ENCODE results near the gene XK. TPM values are rescaled to one million over a fixed set of nuclear protein-coding genes. Genes with fewer than 3 reads are reported as not detected.

The XK gene
- total RNA-seq, 4 donors from 2014 or later, result 8.3 to 32.4 (median 27.3) TPM

DNA sequence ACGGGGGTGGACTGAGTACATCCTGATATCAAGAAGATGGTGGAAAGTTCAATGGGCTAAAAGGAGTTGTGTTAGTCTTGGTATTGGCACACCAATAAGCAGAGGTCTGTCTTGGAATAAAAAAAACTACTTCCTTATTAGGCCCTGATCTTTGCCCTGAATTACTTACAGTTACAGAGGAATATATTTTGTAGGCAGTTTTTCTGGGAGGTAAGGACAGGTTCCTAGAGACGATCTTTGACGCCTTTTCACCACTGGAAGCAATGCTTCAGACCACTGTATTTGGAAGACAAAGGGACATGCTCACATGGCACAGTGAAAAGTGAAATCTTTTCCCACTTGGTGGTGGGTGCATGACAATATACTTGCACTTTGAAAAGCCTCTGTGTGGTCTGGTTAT is 618 bp upstream of the XK start:
- no peak for TF ChIP-seq POLR2A (IDR thresholded peaks at IDR 0.05)
- TF ChIP-seq, protein P1, sequence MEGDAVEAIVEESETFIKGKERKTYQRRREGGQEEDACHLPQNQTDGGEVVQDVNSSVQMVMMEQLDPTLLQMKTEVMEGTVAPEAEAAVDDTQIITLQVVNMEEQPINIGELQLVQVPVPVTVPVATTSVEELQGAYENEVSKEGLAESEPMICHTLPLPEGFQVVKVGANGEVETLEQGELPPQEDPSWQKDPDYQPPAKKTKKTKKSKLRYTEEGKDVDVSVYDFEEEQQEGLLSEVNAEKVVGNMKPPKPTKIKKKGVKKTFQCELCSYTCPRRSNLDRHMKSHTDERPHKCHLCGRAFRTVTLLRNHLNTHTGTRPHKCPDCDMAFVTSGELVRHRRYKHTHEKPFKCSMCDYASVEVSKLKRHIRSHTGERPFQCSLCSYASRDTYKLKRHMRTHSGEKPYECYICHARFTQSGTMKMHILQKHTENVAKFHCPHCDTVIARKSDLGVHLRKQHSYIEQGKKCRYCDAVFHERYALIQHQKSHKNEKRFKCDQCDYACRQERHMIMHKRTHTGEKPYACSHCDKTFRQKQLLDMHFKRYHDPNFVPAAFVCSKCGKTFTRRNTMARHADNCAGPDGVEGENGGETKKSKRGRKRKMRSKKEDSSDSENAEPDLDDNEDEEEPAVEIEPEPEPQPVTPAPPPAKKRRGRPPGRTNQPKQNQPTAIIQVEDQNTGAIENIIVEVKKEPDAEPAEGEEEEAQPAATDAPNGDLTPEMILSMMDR (IDR thresholded peaks at IDR 0.05), result no peak
- Histone ChIP-seq H3K9me3 (no peaks in the 10 kb centered on the region), H3K4me3 (peak overlapping the region in 2 of 4 donors; percentile 59 to 64), H3K27ac (peak overlapping the region; percentile 62 to 94 (median 82)), H3K36me3 (no peaks in the 10 kb centered on the region), H3K27me3 (no peaks in the 10 kb centered on the region), H3K4me1 (no peaks in the 10 kb centered on the region)
- DNase-seq, result no peak

DNA sequence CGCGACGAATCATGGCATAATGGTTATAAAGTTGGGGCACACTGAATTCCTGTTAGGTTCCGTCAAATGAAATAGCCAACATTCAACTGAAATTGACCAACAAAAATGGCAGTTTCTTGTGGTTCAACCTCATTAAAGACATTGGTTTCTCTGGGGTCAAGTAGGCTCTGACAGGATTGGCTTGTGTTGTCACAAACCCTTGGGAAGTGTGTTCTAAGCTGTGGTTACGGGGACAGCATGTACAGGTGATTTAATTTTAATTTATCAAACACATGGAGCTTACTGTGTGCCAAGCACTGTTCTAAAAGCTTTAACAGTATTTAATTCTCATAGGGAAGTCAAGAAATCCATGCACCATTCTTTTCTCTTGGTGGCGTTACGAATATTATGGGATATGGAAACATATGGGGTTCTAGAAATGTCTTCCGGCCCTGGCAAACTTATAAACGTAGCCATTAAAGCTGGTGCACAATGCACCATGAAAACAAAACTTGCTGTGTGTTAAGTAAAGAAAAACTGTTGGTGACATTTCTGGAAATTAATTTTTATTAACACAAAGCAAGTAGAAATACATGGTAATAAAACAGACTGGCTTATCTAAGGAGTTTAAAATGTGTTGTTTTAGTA is 891 bp downstream of the XK start:
- H3K9me3 ChIP-seq, result no peaks in the 10 kb centered on the region
- H3K27ac ChIP-seq, result peak overlapping the region in 3 of 4 donors; percentile 71 to 94 (median 92)
- H3K4me3 ChIP-seq, result peak overlapping the region; percentile 37 to 64 (median 50)
- DNase-seq, result no peak
- no peaks in the 10 kb centered on the region for H3K36me3 ChIP-seq
- no peaks in the 10 kb centered on the region for H3K27me3 ChIP-seq
- H3K4me1 ChIP-seq, result no peaks in the 10 kb centered on the region
- TF ChIP-seq, protein P1 (IDR thresholded peaks at IDR 0.05), result no peak
- TF ChIP-seq POLR2A (IDR thresholded peaks at IDR 0.05), result no peak

DNA sequence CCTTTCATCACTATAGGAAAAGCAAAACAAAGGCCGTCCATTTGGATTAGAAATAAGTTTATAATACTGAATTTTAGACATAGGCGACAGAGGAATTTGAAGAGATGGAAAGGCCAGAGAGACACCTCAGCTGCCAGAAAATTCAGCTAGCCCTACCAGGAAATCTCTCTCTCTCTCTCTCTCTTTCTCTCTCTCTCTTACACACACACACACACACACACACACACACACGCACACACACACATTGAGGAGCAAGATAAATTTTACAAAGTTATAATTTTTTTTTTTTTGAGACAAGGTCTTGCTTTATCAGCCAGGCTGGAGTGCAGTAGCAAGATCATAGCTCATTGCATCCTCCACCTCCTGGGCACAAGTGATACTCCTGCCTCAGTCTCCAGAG is 1.4 kb downstream of the XK start:
- DNase-seq, result no peak
- peak overlapping the region in 2 of 4 donors; percentile 92 to 94 for H3K27ac ChIP-seq
- no peaks in the 10 kb centered on the region for H3K9me3 ChIP-seq
- peak overlapping the region in 2 of 4 donors; percentile 59 to 64 for H3K4me3 ChIP-seq
- no peaks in the 10 kb centered on the region for H3K27me3 ChIP-seq
- TF ChIP-seq, protein P1 (IDR thresholded peaks at IDR 0.05), result peak in 1 of 6 experiments; percentile 2
- no peak for TF ChIP-seq POLR2A (IDR thresholded peaks at IDR 0.05)
- no peaks in the 10 kb centered on the region for H3K4me1 ChIP-seq
- no peaks in the 10 kb centered on the region for H3K36me3 ChIP-seq

DNA sequence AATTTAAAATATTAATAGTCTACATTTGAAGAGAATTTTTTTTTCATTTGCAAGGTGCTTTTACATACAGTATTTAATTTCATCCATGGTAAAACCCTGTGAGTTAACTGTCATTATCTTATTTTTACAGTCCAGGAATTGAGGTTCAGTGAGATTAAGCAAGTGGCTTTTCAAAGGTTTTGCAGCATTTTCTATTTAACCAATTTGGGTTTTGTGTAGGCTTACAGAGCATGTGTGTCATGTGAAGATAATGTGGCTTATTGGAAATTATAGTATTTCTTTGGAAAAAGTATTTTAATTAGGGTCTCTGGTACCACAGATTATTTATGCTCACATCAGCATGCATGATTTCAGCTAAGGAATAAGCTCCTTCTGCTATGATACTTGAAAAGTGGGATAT is 4.5 kb downstream of the XK start:
- TF ChIP-seq, protein P1 (IDR thresholded peaks at IDR 0.05), result no peak
- no peak for TF ChIP-seq POLR2A (IDR thresholded peaks at IDR 0.05)
- no peaks in the 10 kb centered on the region for H3K36me3 ChIP-seq
- no peak for DNase-seq
- no peak overlapping the region for H3K4me3 ChIP-seq
- H3K4me1 ChIP-seq, result no peaks in the 10 kb centered on the region
- H3K9me3 ChIP-seq, result no peaks in the 10 kb centered on the region
- H3K27me3 ChIP-seq, result no peaks in the 10 kb centered on the region
- H3K27ac ChIP-seq, result no peak overlapping the region

DNA sequence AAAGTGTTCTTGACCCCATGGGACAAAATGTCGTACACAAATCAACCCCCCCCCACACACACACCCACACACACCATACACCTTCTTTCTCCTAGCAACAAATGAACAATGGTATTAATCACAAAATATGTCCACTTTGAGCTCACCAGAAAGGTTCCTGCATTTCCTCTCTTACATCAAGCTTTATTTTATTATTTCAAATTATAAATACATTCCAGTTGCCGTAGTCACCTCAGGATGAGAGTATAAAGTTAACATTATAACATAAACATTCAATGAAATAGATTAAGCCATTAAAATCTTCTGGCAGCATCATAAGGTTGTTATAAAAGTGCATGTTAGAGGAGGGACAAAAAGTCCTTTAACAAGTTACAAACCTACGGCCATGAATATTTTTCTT is 7.3 kb downstream of the XK start:
- TF ChIP-seq, protein P1 (IDR thresholded peaks at IDR 0.05), result no peak
- no peak for TF ChIP-seq POLR2A (IDR thresholded peaks at IDR 0.05)
- H3K4me1 ChIP-seq, result no peaks in the 10 kb centered on the region
- no peaks in the 10 kb centered on the region for H3K27me3 ChIP-seq

More for the DNA sequence above, 7.3 kb downstream of the XK start:
- H3K4me3 ChIP-seq, result no peak overlapping the region
- DNase-seq, result no peak
- no peaks in the 10 kb centered on the region for H3K36me3 ChIP-seq
- no peaks in the 10 kb centered on the region for H3K9me3 ChIP-seq
- H3K27ac ChIP-seq, result no peak overlapping the region
